Globus pallidus (tissue), 1 donor: Measurements from ENCODE around the gene INVS.
"Not testable (repeated sequence)": the region's sequence is repeated elsewhere in the genome, so short reads cannot be mapped to it uniquely, and the experiment has no call there.

Experiments
- DNase-seq: peaks from one replicate; pipeline ENCODE4 v3.0.0-alpha.2; 2015; ENCODE audit warnings: low spot score

The INVS gene

GRCh38 chr9:100202806-100203205 lies 103.8 kb downstream of the INVS start:
- DNase-seq = no peak

GRCh38 chr9:100204796-100205195 lies 105.8 kb downstream of the INVS start:
- no peak for DNase-seq

GRCh38 chr9:100206899-100207298 lies 107.9 kb downstream of the INVS start:
- no peak for DNase-seq

- DNase-seq = no peak
These were observed 109.6 kb downstream of the INVS start for GRCh38 chr9:100208673-100209072.

GRCh38 chr9:100211476-100211875 lies 112.4 kb downstream of the INVS start:
- peak; percentile 9 for DNase-seq

GRCh38 chr9:100213730-100214477 lies 114.9 kb downstream of the INVS start:
- DNase-seq = no peak

- peak; percentile 35 for DNase-seq
These were observed 117.2 kb downstream of the INVS start for GRCh38 chr9:100216178-100216787.

GRCh38 chr9:100217536-100217935 lies 118.5 kb downstream of the INVS start:
- DNase-seq = no peak

- no peak for DNase-seq
These were observed 120.3 kb downstream of the INVS start for GRCh38 chr9:100219347-100219746.

- no peak for DNase-seq
These were observed 121.9 kb downstream of the INVS start for GRCh38 chr9:100220936-100221335.

- no peak for DNase-seq
These were observed 122.5 kb downstream of the INVS start for GRCh38 chr9:100221538-100221937.

GRCh38 chr9:100222674-100223073 lies 123.6 kb downstream of the INVS start:
- peak; percentile 42 for DNase-seq

- DNase-seq = no peak
These were observed 128.6 kb downstream of the INVS start for GRCh38 chr9:100227636-100228035.

- no peak for DNase-seq
These were observed 129.4 kb downstream of the INVS start for GRCh38 chr9:100228352-100228869.

- DNase-seq = no peak
These were observed 130.1 kb downstream of the INVS start for GRCh38 chr9:100229136-100229535.

GRCh38 chr9:100229561-100229960 lies 130.5 kb downstream of the INVS start:
- no peak for DNase-seq

- DNase-seq = not testable (repeated sequence)
These were observed 137.9 kb downstream of the INVS start for GRCh38 chr9:100236986-100237385.

GRCh38 chr9:100240512-100240911 lies 141.5 kb downstream of the INVS start:
- no peak for DNase-seq

GRCh38 chr9:100267211-100267610 lies 168.2 kb downstream of the INVS start:
- DNase-seq = no peak

GRCh38 chr9:100268271-100268670 lies 169.2 kb downstream of the INVS start:
- DNase-seq = no peak

GRCh38 chr9:100269656-100270055 lies 170.6 kb downstream of the INVS start:
- no peak for DNase-seq

GRCh38 chr9:100277166-100277979 lies 178.3 kb downstream of the INVS start:
- no peak for DNase-seq

GRCh38 chr9:100281066-100281465 lies 182.0 kb downstream of the INVS start:
- no peak for DNase-seq
